H1 (cell line): ENCODE measurements around the gene B9D1. TPM values are rescaled to one million over a fixed set of nuclear protein-coding genes. Genes with fewer than 3 reads are reported as not detected.

Experiments used
- CTCF ChIA-PET: fragments of 300-600 bp; sonication (Branson Sonifier 250); formaldehyde crosslinking; loops from one replicate; lab custom pipeline; 2021; ENCODE audit not compliant: partially characterized antibody; lab: Charles Lee
- POLR2A ChIA-PET: fragments of 300-600 bp; sonication (Branson Sonifier 250); formaldehyde crosslinking; loops from one replicate; lab custom pipeline; 2021; ENCODE audit warnings: inconsistent platforms; ENCODE audit not compliant: partially characterized antibody; lab: Charles Lee
- DNase-seq, 2 experiments: peaks; one replicate each; pipeline versions ENCODE4 v3.0.0 to v3.0.0-alpha.2; 2010 to 2022; ENCODE audit warnings: low spot score in 2 of 2, low read depth in 1 of 2, mixed read lengths in 1 of 2
- FAIRE-seq: peaks from 2 replicates; lab custom pipeline; 2011; peaks lifted over from hg19 to GRCh38; lab: Jason Lieb, UNC
- H2AFZ ChIP-seq: 2 replicates; pipeline ENCODE4 v1.8.1; 2012; ENCODE audit warnings: low read length, inconsistent platforms
- H2AK5ac ChIP-seq: 2 replicates; pipeline ENCODE4 v1.6.1; 2013; ENCODE audit warnings: low read depth, low read length
- H2BK120ac ChIP-seq: replicated peaks from 2 replicates; pipeline ENCODE3; 2013; ENCODE audit warnings: low read depth, low read length, inconsistent platforms
- H2BK12ac ChIP-seq: 2 replicates; pipeline ENCODE4 v1.6.1; 2013; ENCODE audit warnings: low read depth, low read length
- H2BK15ac ChIP-seq: 2 replicates; pipeline ENCODE4 v1.6.1; 2013; ENCODE audit warnings: low read length
- H2BK20ac ChIP-seq: 2 replicates; pipeline ENCODE4 v1.6.1; 2013; ENCODE audit warnings: low read length
- H2BK5ac ChIP-seq: 2 replicates; pipeline ENCODE4 v1.6.1; 2013; ENCODE audit warnings: low read depth, low read length
- H3K14ac ChIP-seq: 2 replicates; pipeline ENCODE4 v1.6.1; 2013; ENCODE audit warnings: inconsistent platforms; ENCODE audit not compliant: insufficient read length
- H3K18ac ChIP-seq: 2 replicates; pipeline ENCODE4 v1.6.1; 2013; ENCODE audit warnings: low read length; ENCODE audit errors: extremely low read depth
- H3K23ac ChIP-seq: 2 replicates; pipeline ENCODE4 v1.6.1; 2013; ENCODE audit warnings: inconsistent platforms; ENCODE audit not compliant: insufficient read length
- H3K23me2 ChIP-seq: 2 replicates; pipeline ENCODE4 v1.6.1; 2013; ENCODE audit warnings: low read depth, low read length
- H3K27ac ChIP-seq: 2 replicates; pipeline ENCODE4 v1.6.1; 2011; ENCODE audit warnings: low read depth, low read length, inconsistent platforms
- H3K27me3 ChIP-seq, 4 experiments: replicated peaks in 1 of 4; 1 replicate in 1 of 4; 2 replicates in 3 of 4; pipeline versions ENCODE4 v1.6.1 to v1.8.1; 2011 to 2013; ENCODE audit warnings: low read length in 3 of 4, mild to moderate bottlenecking in 3 of 4, inconsistent platforms in 2 of 4, mixed read lengths in 2 of 4, moderate library complexity in 1 of 4; ENCODE audit not compliant: control insufficient read depth in 3 of 4, insufficient read depth in 3 of 4; ENCODE audit errors: extremely low read depth in 1 of 4
- H3K36me3 ChIP-seq, 4 experiments: 2 replicates each; pipeline versions ENCODE4 v1.6.1 to v1.8.1; 2011 to 2013; ENCODE audit warnings: mild to moderate bottlenecking in 4 of 4, low read length in 3 of 4, moderate library complexity in 2 of 4, control low read depth in 1 of 4, inconsistent platforms in 1 of 4; ENCODE audit not compliant: insufficient read depth in 4 of 4, control insufficient read depth in 2 of 4
- H3K4ac ChIP-seq: replicated peaks from 2 replicates; pipeline ENCODE3; 2013; ENCODE audit warnings: low read length, low read depth, mixed read lengths, inconsistent platforms; ENCODE audit not compliant: insufficient read length
- H3K4me1 ChIP-seq, 4 experiments: replicated peaks in 1 of 4; 1 replicate in 1 of 4; 2 replicates in 3 of 4; pipeline versions ENCODE4 v1.6.1 to v1.8.1; 2011 to 2013; ENCODE audit warnings: low read length in 3 of 4, inconsistent platforms in 2 of 4, mixed read lengths in 1 of 4; ENCODE audit not compliant: insufficient read depth in 4 of 4, control insufficient read depth in 3 of 4
- H3K4me2 ChIP-seq, 2 experiments: 2 replicates each; pipeline versions ENCODE4 v1.6.1 to v1.8.1; 2011 to 2013; ENCODE audit warnings: low read depth in 2 of 2, low read length in 2 of 2, control low read depth in 1 of 2, inconsistent platforms in 1 of 2, mild to moderate bottlenecking in 1 of 2; ENCODE audit not compliant: insufficient read depth in 1 of 2
- H3K4me3 ChIP-seq, 4 experiments: fragments of 200-600, 300-600 bp in 1 of 4; sonication (generic), shearing (Covaris generic), sonication (Bioruptor Twin) in 1 of 4; 2 replicates each; pipeline versions ENCODE4 v1.5.1 to v1.8.1; 2011 to 2016; ENCODE audit warnings: low read length in 4 of 4, low read depth in 3 of 4, control low read depth in 2 of 4, inconsistent platforms in 2 of 4, mild to moderate bottlenecking in 2 of 4, mixed read lengths in 1 of 4, moderate library complexity in 1 of 4; ENCODE audit not compliant: insufficient read depth in 2 of 4; ENCODE audit errors: extremely low read depth in 1 of 4
- H3K56ac ChIP-seq: replicated peaks from 2 replicates; pipeline ENCODE3; 2013; ENCODE audit warnings: low read depth, mild to moderate bottlenecking, mixed read lengths, low read length, inconsistent platforms; ENCODE audit not compliant: insufficient read length
- H3K79me1 ChIP-seq: 2 replicates; pipeline ENCODE4 v1.6.1; 2013; ENCODE audit warnings: low read depth, low read length, control low read depth
- H3K79me2 ChIP-seq, 2 experiments: 2 replicates each; pipeline versions ENCODE4 v1.6.1 to v1.8.1; 2012 to 2013; ENCODE audit warnings: low read length in 2 of 2, mild to moderate bottlenecking in 2 of 2, inconsistent platforms in 1 of 2; ENCODE audit not compliant: insufficient read depth in 2 of 2, control insufficient read depth in 1 of 2
- H3K9ac ChIP-seq, 4 experiments: replicated peaks in 1 of 4; 1 replicate in 1 of 4; 2 replicates in 3 of 4; pipeline versions ENCODE4 v1.6.1 to v1.8.1; 2011 to 2013; ENCODE audit warnings: low read depth in 3 of 4, low read length in 3 of 4, control low read depth in 2 of 4, mild to moderate bottlenecking in 2 of 4, moderate library complexity in 2 of 4, inconsistent platforms in 1 of 4; ENCODE audit errors: extremely low read depth in 1 of 4
- H3K9me3 ChIP-seq, 2 experiments: 2 replicates each; pipeline versions ENCODE4 v1.6.1 to v1.8.1; 2012 to 2013; ENCODE audit warnings: mild to moderate bottlenecking in 2 of 2, moderate library complexity in 2 of 2, control low read depth in 1 of 2, inconsistent platforms in 1 of 2, low read depth in 1 of 2, low read length in 1 of 2, mixed read lengths in 1 of 2; ENCODE audit not compliant: insufficient read depth in 2 of 2
- H4K20me1 ChIP-seq, 2 experiments: replicated peaks in 1 of 2; 2 replicates each; pipeline versions ENCODE3 to v1.8.1; 2011 to 2013; ENCODE audit warnings: inconsistent platforms in 2 of 2, low read length in 2 of 2, mild to moderate bottlenecking in 1 of 2; ENCODE audit not compliant: insufficient read depth in 2 of 2, control insufficient read depth in 1 of 2
- H4K5ac ChIP-seq: 2 replicates; pipeline ENCODE4 v1.6.1; 2013; ENCODE audit warnings: low read length, low read depth, mixed read lengths, inconsistent platforms; ENCODE audit not compliant: insufficient read length
- H4K8ac ChIP-seq: 2 replicates; pipeline ENCODE4 v1.8.0; 2013; ENCODE audit warnings: mild to moderate bottlenecking, moderate library complexity, low read length, inconsistent platforms; ENCODE audit not compliant: insufficient read depth; ENCODE audit errors: extremely low read depth
- H4K91ac ChIP-seq: replicated peaks from 2 replicates; pipeline ENCODE3; 2013; ENCODE audit warnings: low read length, mixed read lengths, inconsistent platforms; ENCODE audit not compliant: insufficient read length
- ASH2L ChIP-seq: fragments of 200-600, 300-600 bp; sonication (generic); IDR thresholded peaks from one replicate; pipeline ENCODE4 v1.7.1; 2017; ENCODE audit warnings: low read length
- BACH1 ChIP-seq: IDR thresholded peaks from 2 replicates; pipeline ENCODE4 v1.6.1; 2012; ENCODE audit warnings: low read length, improper control_type of control experiment
- CBX5 ChIP-seq: fragments of 300-800, 300-1000 bp; sonication (generic); IDR thresholded peaks from 2 replicates; pipeline ENCODE4 v1.7.1; 2016; ENCODE audit warnings: antibody characterized with exemption, low read length, low read depth
- CTBP2 ChIP-seq: IDR thresholded peaks from 2 replicates; pipeline ENCODE4 v1.7.0; 2011; ENCODE audit warnings: borderline replicate concordance, mild to moderate bottlenecking, moderate library complexity, mixed read lengths, low read length; ENCODE audit not compliant: insufficient read depth, insufficient read length
- EZH2 ChIP-seq: fragments of 200-600 bp; sonication (generic); IDR thresholded peaks from 2 replicates; pipeline ENCODE4 v1.7.1; 2012; ENCODE audit warnings: low read depth, mild to moderate bottlenecking, moderate library complexity, low read length, inconsistent platforms; ENCODE audit not compliant: severe bottlenecking
- JUND ChIP-seq: IDR thresholded peaks from 2 replicates; pipeline ENCODE4 v1.6.1; 2011; ENCODE audit warnings: mild to moderate bottlenecking, improper control_type of control experiment, low read length
- KDM1A ChIP-seq: fragments of 200-600, 300-600 bp; sonication (generic); IDR thresholded peaks from 2 replicates; pipeline ENCODE4 v1.7.1; 2016; ENCODE audit warnings: mild to moderate bottlenecking, low read length, borderline replicate concordance
- KDM5A ChIP-seq: fragments of 200-600 bp; IDR thresholded peaks from 2 replicates; pipeline ENCODE4 v1.7.1; 2012; ENCODE audit warnings: mild to moderate bottlenecking, low read length, inconsistent platforms, mixed read lengths
- RNF2 ChIP-seq: fragments of 200-900, 300-1000 bp; sonication (generic); IDR thresholded peaks from 2 replicates; pipeline ENCODE4 v1.7.1; 2016; ENCODE audit warnings: borderline replicate concordance, low read depth, mild to moderate bottlenecking, antibody characterized with exemption, low read length; ENCODE audit not compliant: poor library complexity, severe bottlenecking; ENCODE audit errors: missing control alignments
- SIRT6 ChIP-seq: IDR thresholded peaks from one replicate; pipeline ENCODE4 v1.7.1; 2012; ENCODE audit warnings: low read length, inconsistent platforms
- TCF12 ChIP-seq: IDR thresholded peaks from 2 replicates; pipeline ENCODE4 v1.6.1; 2011; ENCODE audit warnings: low read depth, mild to moderate bottlenecking, low read length
- ZNF274 ChIP-seq: IDR thresholded peaks from 2 replicates; pipeline ENCODE4 v1.7.0; 2012; ENCODE audit warnings: low read length, borderline replicate concordance; ENCODE audit errors: extremely low read depth
- WGBS, 2 experiments: shearing (Covaris generic) in 1 of 2; methylation state at CpG; one replicate each; pipeline versions ENCODE4 v1.1.6 to v1.1.7; 2013 to 2015; ENCODE audit warnings: low lambda C conversion rate in 2 of 2, mixed read lengths in 2 of 2, inconsistent platforms in 1 of 2, low coverage in 1 of 2, missing lambda C conversion rate in 1 of 2; ENCODE audit not compliant: insufficient replicate concordance in 2 of 2, insufficient coverage in 1 of 2, insufficient read length in 1 of 2; ENCODE audit errors: extremely low coverage in 1 of 2, missing lambda C conversion rate in 1 of 2; 5-methylcytosine and 5-hydroxymethylcytosine counted together
- polyA plus RNA-seq, 7 experiments: library from polyadenylated mRNA; depleted of rRNA in 3 of 7; stranded (reverse) in 5 of 7; unstranded in 2 of 7; fragments of >200 nt in 5 of 7; fragments of 200-250 nt in 2 of 7; gene quantifications; 1 replicate in 5 of 7; 2 replicates in 1 of 7; 4 replicates in 1 of 7; pipeline versions ENCODE4 v1.2.1 to v1.2.3, GENCODE V29; 2011 to 2013; ENCODE audit warnings: missing spikeins in 2 of 7, mixed read lengths in 2 of 7
- total RNA-seq: library from RNA; stranded (reverse); fragmentation: NEBNext Ultra II Directional; extraction: Animal tissue kit (Norgen Biotek cat#: 25700); gene quantifications from 2 replicates; pipeline ENCODE4 v1.2.1, GENCODE V29; 2021
- TF ChIP-seq, protein P1 (sequence below): IDR thresholded peaks from 2 replicates; pipeline ENCODE4 v1.6.1; 2011; ENCODE audit warnings: low read depth, mild to moderate bottlenecking, low read length; ENCODE audit not compliant: insufficient read depth

The B9D1 gene
- total and polyA plus RNA-seq, 2 of the 8 experiments (the other 6 are each of a cell fraction or from before 2014, with no cell fraction given): 24.6 to 65.7 TPM

DNA sequence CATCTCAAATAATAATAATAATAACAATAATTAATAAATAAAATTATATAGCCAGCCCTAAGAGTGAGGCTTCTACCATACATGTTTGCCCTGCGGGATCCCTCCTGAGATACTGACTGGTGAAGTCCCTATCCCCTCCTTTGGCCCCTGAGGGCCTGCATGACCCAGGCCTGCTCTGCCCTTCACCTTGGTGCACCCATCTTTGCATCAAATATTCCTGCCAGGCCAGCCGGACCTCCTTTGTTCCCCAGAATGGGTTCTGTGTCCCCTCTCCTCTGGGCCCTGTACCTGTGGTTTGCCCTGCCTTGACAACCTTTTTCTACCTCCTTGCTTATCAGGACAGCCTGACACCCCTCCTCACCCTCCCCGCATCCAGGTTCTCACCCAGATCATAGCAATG is 46.5 kb upstream of the B9D1 start:
- Histone ChIP-seq H2BK5ac (no peak overlapping the region), H2AK5ac (no peak overlapping the region), H3K27me3 (peaks cover 0 to 4% (median 0%) of the 10 kb centered on the region in 4 experiments; a peak in 1 of 7 replicates), H3K79me2 (no peaks in the 10 kb centered on the region), H3K14ac (no peak overlapping the region), H3K4me1 (peaks cover 0 to 13% (median 6%) of the 10 kb centered on the region in 4 experiments; a peak in 4 of 7 replicates), H3K9me3 (no peaks in the 10 kb centered on the region), H3K23me2 (0 out of 2 replicates have a peak, but pooled peaks cover 5% of the 10 kb centered on the region), H2BK12ac (no peak overlapping the region), H3K23ac (no peak overlapping the region), H3K4me2 (no peak overlapping the region), H3K79me1 (no peaks in the 10 kb centered on the region), H4K20me1 (peaks cover 0 to 1% of the 10 kb centered on the region in 2 experiments), H4K8ac (no peak overlapping the region; the same call in 1 of the 2 replicates), H2BK15ac (no peak overlapping the region), H3K9ac (no peak overlapping the region), H2BK120ac (no peak overlapping the region), H4K5ac (no peak overlapping the region), H3K18ac (no peak overlapping the region), H3K56ac (no peak overlapping the region), H3K27ac (no peak overlapping the region), H2AFZ (no peak overlapping the region), H3K36me3 (no peaks in the 10 kb centered on the region), H3K4ac (no peak overlapping the region), H4K91ac (no peak overlapping the region), H3K4me3 (no peak overlapping the region), H2BK20ac (no peak overlapping the region)
- DNase-seq: no peak
- CTCF ChIA-PET: interaction anchor here (1.0 to 2.9 kb wide), 6 partner anchors 11 to 46 kb away, joined by 3 to 10 read pairs (median 6); partner anchors contain the start of genes B9D1 and MAPK7
- POLR2A ChIA-PET: interaction anchor here (0.9 to 1.6 kb wide), 4 partner anchors 20 to 49 kb away, joined by 3 to 5 read pairs (median 3); no protein-coding TSS in a partner anchor
- FAIRE-seq: no peak
- WGBS, 2 experiments: 96% methylated on average over 3 of the region's 3 CpGs; no CpG with 5 or more reads in 1 of the 2 experiments
- TF ChIP-seq KDM5A (no peak), KDM1A (no peak), CTBP2 (no peak), ASH2L (no peak), ZNF274 (no peak), TCF12 (no peak), EZH2 (no peak), JUND (no peak), SIRT6 (no peak), RNF2 (no peak), CBX5 (no peak), BACH1 (no peak)
- TF ChIP-seq, protein P1, sequence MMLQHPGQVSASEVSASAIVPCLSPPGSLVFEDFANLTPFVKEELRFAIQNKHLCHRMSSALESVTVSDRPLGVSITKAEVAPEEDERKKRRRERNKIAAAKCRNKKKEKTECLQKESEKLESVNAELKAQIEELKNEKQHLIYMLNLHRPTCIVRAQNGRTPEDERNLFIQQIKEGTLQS: no peak
